H1 (cell line): Measurements from ENCODE around the gene LDLRAD3. TPM values are rescaled to one million over a fixed set of nuclear protein-coding genes. Genes with fewer than 3 reads are reported as not detected.

ENCODE experiments used
- CTCF ChIA-PET: fragments of 300-600 bp; sonication (Branson Sonifier 250); formaldehyde crosslinking; loops from one replicate; lab custom pipeline; 2021; ENCODE audit not compliant: partially characterized antibody; lab: Charles Lee
- POLR2A ChIA-PET: fragments of 300-600 bp; sonication (Branson Sonifier 250); formaldehyde crosslinking; loops from one replicate; lab custom pipeline; 2021; ENCODE audit warnings: inconsistent platforms; ENCODE audit not compliant: partially characterized antibody; lab: Charles Lee
- DNase-seq, 2 experiments: peaks; one replicate each; pipeline versions ENCODE4 v3.0.0 to v3.0.0-alpha.2; 2010 to 2022; ENCODE audit warnings: low spot score in 2 of 2, low read depth in 1 of 2, mixed read lengths in 1 of 2
- FAIRE-seq: peaks from 2 replicates; lab custom pipeline; 2011; peaks lifted over from hg19 to GRCh38; lab: Jason Lieb, UNC
- H2AFZ ChIP-seq: 2 replicates; pipeline ENCODE4 v1.8.1; 2012; ENCODE audit warnings: low read length, inconsistent platforms
- H2AK5ac ChIP-seq: 2 replicates; pipeline ENCODE4 v1.6.1; 2013; ENCODE audit warnings: low read depth, low read length
- H2BK120ac ChIP-seq: replicated peaks from 2 replicates; pipeline ENCODE3; 2013; ENCODE audit warnings: low read depth, low read length, inconsistent platforms
- H2BK12ac ChIP-seq: 2 replicates; pipeline ENCODE4 v1.6.1; 2013; ENCODE audit warnings: low read depth, low read length
- H2BK15ac ChIP-seq: 2 replicates; pipeline ENCODE4 v1.6.1; 2013; ENCODE audit warnings: low read length
- H2BK20ac ChIP-seq: 2 replicates; pipeline ENCODE4 v1.6.1; 2013; ENCODE audit warnings: low read length
- H2BK5ac ChIP-seq: 2 replicates; pipeline ENCODE4 v1.6.1; 2013; ENCODE audit warnings: low read depth, low read length
- H3K14ac ChIP-seq: 2 replicates; pipeline ENCODE4 v1.6.1; 2013; ENCODE audit warnings: inconsistent platforms; ENCODE audit not compliant: insufficient read length
- H3K18ac ChIP-seq: 2 replicates; pipeline ENCODE4 v1.6.1; 2013; ENCODE audit warnings: low read length; ENCODE audit errors: extremely low read depth
- H3K23ac ChIP-seq: 2 replicates; pipeline ENCODE4 v1.6.1; 2013; ENCODE audit warnings: inconsistent platforms; ENCODE audit not compliant: insufficient read length
- H3K23me2 ChIP-seq: 2 replicates; pipeline ENCODE4 v1.6.1; 2013; ENCODE audit warnings: low read depth, low read length
- H3K27ac ChIP-seq: 2 replicates; pipeline ENCODE4 v1.6.1; 2011; ENCODE audit warnings: low read depth, low read length, inconsistent platforms
- H3K27me3 ChIP-seq, 4 experiments: replicated peaks in 1 of 4; 1 replicate in 1 of 4; 2 replicates in 3 of 4; pipeline versions ENCODE4 v1.6.1 to v1.8.1; 2011 to 2013; ENCODE audit warnings: low read length in 3 of 4, mild to moderate bottlenecking in 3 of 4, inconsistent platforms in 2 of 4, mixed read lengths in 2 of 4, moderate library complexity in 1 of 4; ENCODE audit not compliant: control insufficient read depth in 3 of 4, insufficient read depth in 3 of 4; ENCODE audit errors: extremely low read depth in 1 of 4
- H3K36me3 ChIP-seq, 4 experiments: 2 replicates each; pipeline versions ENCODE4 v1.6.1 to v1.8.1; 2011 to 2013; ENCODE audit warnings: mild to moderate bottlenecking in 4 of 4, low read length in 3 of 4, moderate library complexity in 2 of 4, control low read depth in 1 of 4, inconsistent platforms in 1 of 4; ENCODE audit not compliant: insufficient read depth in 4 of 4, control insufficient read depth in 2 of 4
- H3K4ac ChIP-seq: replicated peaks from 2 replicates; pipeline ENCODE3; 2013; ENCODE audit warnings: low read length, low read depth, mixed read lengths, inconsistent platforms; ENCODE audit not compliant: insufficient read length
- H3K4me1 ChIP-seq, 4 experiments: replicated peaks in 1 of 4; 1 replicate in 1 of 4; 2 replicates in 3 of 4; pipeline versions ENCODE4 v1.6.1 to v1.8.1; 2011 to 2013; ENCODE audit warnings: low read length in 3 of 4, inconsistent platforms in 2 of 4, mixed read lengths in 1 of 4; ENCODE audit not compliant: insufficient read depth in 4 of 4, control insufficient read depth in 3 of 4
- H3K4me2 ChIP-seq, 2 experiments: 2 replicates each; pipeline versions ENCODE4 v1.6.1 to v1.8.1; 2011 to 2013; ENCODE audit warnings: low read depth in 2 of 2, low read length in 2 of 2, control low read depth in 1 of 2, inconsistent platforms in 1 of 2, mild to moderate bottlenecking in 1 of 2; ENCODE audit not compliant: insufficient read depth in 1 of 2
- H3K4me3 ChIP-seq, 4 experiments: fragments of 200-600, 300-600 bp in 1 of 4; sonication (generic), shearing (Covaris generic), sonication (Bioruptor Twin) in 1 of 4; 2 replicates each; pipeline versions ENCODE4 v1.5.1 to v1.8.1; 2011 to 2016; ENCODE audit warnings: low read length in 4 of 4, low read depth in 3 of 4, control low read depth in 2 of 4, inconsistent platforms in 2 of 4, mild to moderate bottlenecking in 2 of 4, mixed read lengths in 1 of 4, moderate library complexity in 1 of 4; ENCODE audit not compliant: insufficient read depth in 2 of 4; ENCODE audit errors: extremely low read depth in 1 of 4
- H3K56ac ChIP-seq: replicated peaks from 2 replicates; pipeline ENCODE3; 2013; ENCODE audit warnings: low read depth, mild to moderate bottlenecking, mixed read lengths, low read length, inconsistent platforms; ENCODE audit not compliant: insufficient read length
- H3K79me1 ChIP-seq: 2 replicates; pipeline ENCODE4 v1.6.1; 2013; ENCODE audit warnings: low read depth, low read length, control low read depth
- H3K79me2 ChIP-seq, 2 experiments: 2 replicates each; pipeline versions ENCODE4 v1.6.1 to v1.8.1; 2012 to 2013; ENCODE audit warnings: low read length in 2 of 2, mild to moderate bottlenecking in 2 of 2, inconsistent platforms in 1 of 2; ENCODE audit not compliant: insufficient read depth in 2 of 2, control insufficient read depth in 1 of 2
- H3K9ac ChIP-seq, 4 experiments: replicated peaks in 1 of 4; 1 replicate in 1 of 4; 2 replicates in 3 of 4; pipeline versions ENCODE4 v1.6.1 to v1.8.1; 2011 to 2013; ENCODE audit warnings: low read depth in 3 of 4, low read length in 3 of 4, control low read depth in 2 of 4, mild to moderate bottlenecking in 2 of 4, moderate library complexity in 2 of 4, inconsistent platforms in 1 of 4; ENCODE audit errors: extremely low read depth in 1 of 4
- H3K9me3 ChIP-seq, 2 experiments: 2 replicates each; pipeline versions ENCODE4 v1.6.1 to v1.8.1; 2012 to 2013; ENCODE audit warnings: mild to moderate bottlenecking in 2 of 2, moderate library complexity in 2 of 2, control low read depth in 1 of 2, inconsistent platforms in 1 of 2, low read depth in 1 of 2, low read length in 1 of 2, mixed read lengths in 1 of 2; ENCODE audit not compliant: insufficient read depth in 2 of 2
- H4K20me1 ChIP-seq, 2 experiments: replicated peaks in 1 of 2; 2 replicates each; pipeline versions ENCODE3 to v1.8.1; 2011 to 2013; ENCODE audit warnings: inconsistent platforms in 2 of 2, low read length in 2 of 2, mild to moderate bottlenecking in 1 of 2; ENCODE audit not compliant: insufficient read depth in 2 of 2, control insufficient read depth in 1 of 2
- H4K5ac ChIP-seq: 2 replicates; pipeline ENCODE4 v1.6.1; 2013; ENCODE audit warnings: low read length, low read depth, mixed read lengths, inconsistent platforms; ENCODE audit not compliant: insufficient read length
- H4K8ac ChIP-seq: 2 replicates; pipeline ENCODE4 v1.8.0; 2013; ENCODE audit warnings: mild to moderate bottlenecking, moderate library complexity, low read length, inconsistent platforms; ENCODE audit not compliant: insufficient read depth; ENCODE audit errors: extremely low read depth
- H4K91ac ChIP-seq: replicated peaks from 2 replicates; pipeline ENCODE3; 2013; ENCODE audit warnings: low read length, mixed read lengths, inconsistent platforms; ENCODE audit not compliant: insufficient read length
- CBX5 ChIP-seq: fragments of 300-800, 300-1000 bp; sonication (generic); IDR thresholded peaks from 2 replicates; pipeline ENCODE4 v1.7.1; 2016; ENCODE audit warnings: antibody characterized with exemption, low read length, low read depth
- POLR2AphosphoS5 ChIP-seq: IDR thresholded peaks from 2 replicates; pipeline ENCODE4 v1.6.1; 2011; ENCODE audit warnings: low read depth, low read length
- RXRA ChIP-seq: IDR thresholded peaks from 2 replicates; pipeline ENCODE4 v1.6.1; 2011; ENCODE audit warnings: low read depth, mild to moderate bottlenecking, low read length, moderate library complexity; ENCODE audit not compliant: insufficient read depth
- WGBS, 2 experiments: shearing (Covaris generic) in 1 of 2; methylation state at CpG; one replicate each; pipeline versions ENCODE4 v1.1.6 to v1.1.7; 2013 to 2015; ENCODE audit warnings: low lambda C conversion rate in 2 of 2, mixed read lengths in 2 of 2, inconsistent platforms in 1 of 2, low coverage in 1 of 2, missing lambda C conversion rate in 1 of 2; ENCODE audit not compliant: insufficient replicate concordance in 2 of 2, insufficient coverage in 1 of 2, insufficient read length in 1 of 2; ENCODE audit errors: extremely low coverage in 1 of 2, missing lambda C conversion rate in 1 of 2; 5-methylcytosine and 5-hydroxymethylcytosine counted together
- polyA plus RNA-seq, 7 experiments: library from polyadenylated mRNA; depleted of rRNA in 3 of 7; stranded (reverse) in 5 of 7; unstranded in 2 of 7; fragments of >200 nt in 5 of 7; fragments of 200-250 nt in 2 of 7; gene quantifications; 1 replicate in 5 of 7; 2 replicates in 1 of 7; 4 replicates in 1 of 7; pipeline versions ENCODE4 v1.2.1 to v1.2.3, GENCODE V29; 2011 to 2013; ENCODE audit warnings: missing spikeins in 2 of 7, mixed read lengths in 2 of 7
- total RNA-seq: library from RNA; stranded (reverse); fragmentation: NEBNext Ultra II Directional; extraction: Animal tissue kit (Norgen Biotek cat#: 25700); gene quantifications from 2 replicates; pipeline ENCODE4 v1.2.1, GENCODE V29; 2021

The LDLRAD3 gene
- total and polyA plus RNA-seq, 2 of the 8 experiments (the other 6 are each of a cell fraction or from before 2014, with no cell fraction given) = 18.6 to 22.8 TPM

- Histone ChIP-seq H2BK5ac (peak overlapping the region; percentile 98), H3K9ac (peak overlapping the region in 1 of 4 experiments; percentile 31; a peak in 3 of 7 replicates), H3K23me2 (no peaks in the 10 kb centered on the region; the same call in 1 of the 2 replicates), H3K4me1 (peaks cover 19 to 44% (median 35%) of the 10 kb centered on the region in 4 experiments), H3K4me2 (peak overlapping the region; percentile 57 to 81; a peak in 3 of 4 replicates), H3K79me2 (peaks cover 0 to 8% of the 10 kb centered on the region in 2 experiments; a peak in 1 of 4 replicates), H3K14ac (peak overlapping the region; percentile 13), H2BK15ac (no peak overlapping the region), H3K56ac (peak overlapping the region; percentile 66), H2BK120ac (peak overlapping the region; percentile 77), H4K20me1 (no peaks in the 10 kb centered on the region), H3K79me1 (no peaks in the 10 kb centered on the region), H4K5ac (peak overlapping the region; percentile 53), H3K23ac (no peak overlapping the region), H3K18ac (peak overlapping the region; percentile 98), H2BK12ac (peak overlapping the region; percentile 99), H3K4ac (peak overlapping the region; percentile 34), H2AFZ (no peak overlapping the region), H3K9me3 (peaks cover 15% of the 10 kb centered on the region in 2 experiments), H4K8ac (no peak overlapping the region; the same call in 1 of the 2 replicates), H3K36me3 (peaks cover 0 to 24% (median 9%) of the 10 kb centered on the region in 4 experiments; a peak in 3 of 8 replicates), H2BK20ac (peak overlapping the region; percentile 98), H2AK5ac (peak overlapping the region; percentile 84), H3K27me3 (no peaks in the 10 kb centered on the region), H3K4me3 (0 out of 8 replicates have a peak overlapping the region, but pooled peaks of 1 of the 4 experiments have one; percentile 1), H4K91ac (peak overlapping the region; percentile 99), H3K27ac (peak overlapping the region; percentile 93)
- DNase-seq = no peak
- TF ChIP-seq RXRA (no peak), CBX5 (no peak), POLR2AphosphoS5 (no peak)
- FAIRE-seq = no peak
- WGBS, 2 experiments = 74% methylated on average over 12 of the region's 12 CpGs; no CpG with 5 or more reads in 1 of the 2 experiments
- POLR2A ChIA-PET = interaction anchor here (1.0 to 6.3 kb wide), 20 partner anchors 12 to 583 kb away, joined by 3 to 102 read pairs (median 4); partner anchors contain the start of gene PAMR1
- CTCF ChIA-PET = interaction anchor here (0.6 to 3.6 kb wide), 16 partner anchors 9 to 341 kb away, joined by 3 to 25 read pairs (median 4); no protein-coding TSS in a partner anchor
Observed at GRCh38 chr11:36108881-36109589, 165.2 kb downstream of the LDLRAD3 start.
